GM06990 (cell line): Measurements from ENCODE around the gene APBB3.
A peak's percentile ranks its signal among the peaks of the same experiment; 100 is the strongest.

Experiments
- DNase-seq: peaks from one replicate; pipeline ENCODE4 v3.0.0-alpha.2; 2011; ENCODE audit not compliant: insufficient read length; ENCODE audit errors: extremely low read depth
- H3K27me3 ChIP-seq: replicated peaks from 2 replicates; pipeline ENCODE4 v1.6.0; 2011; ENCODE audit warnings: low read length; ENCODE audit not compliant: control insufficient read depth, insufficient read depth
- H3K36me3 ChIP-seq: 2 replicates; pipeline ENCODE4 v1.5.1; 2011; ENCODE audit warnings: low read length; ENCODE audit not compliant: control insufficient read depth, insufficient read depth
- H3K4me3 ChIP-seq: replicated peaks from 2 replicates; pipeline ENCODE4 v1.5.1; 2011; ENCODE audit warnings: low read depth, mild to moderate bottlenecking, control low read depth, low read length
- CTCF ChIP-seq: IDR thresholded peaks from 2 replicates; pipeline ENCODE4 v1.5.1; 2011; ENCODE audit warnings: low read length, control low read depth, mild to moderate bottlenecking, inconsistent platforms; ENCODE audit not compliant: insufficient read depth, poor library complexity, severe bottlenecking

Gene APBB3

GRCh38 chr5:140567871-140568270, 3.5 kb upstream of the APBB3 start:
- no peaks in the 10 kb centered on the region for H3K27me3 ChIP-seq
- no peak for DNase-seq
- H3K36me3 ChIP-seq, result peaks cover 17% of the 10 kb centered on the region
- no peak overlapping the region for H3K4me3 ChIP-seq
- TF ChIP-seq CTCF, result no peak

- Histone ChIP-seq H3K4me3 (no peak overlapping the region), H3K27me3 (no peaks in the 10 kb centered on the region), H3K36me3 (peaks cover 17% of the 10 kb centered on the region)
- no peak for TF ChIP-seq CTCF
- DNase-seq, result no peak
Measured at GRCh38 chr5:140567136-140567818, 2.9 kb upstream of the APBB3 start.

GRCh38 chr5:140566665-140567064, 2.3 kb upstream of the APBB3 start:
- TF ChIP-seq CTCF, result no peak
- DNase-seq, result no peak
- no peaks in the 10 kb centered on the region for H3K27me3 ChIP-seq
- no peak overlapping the region for H3K4me3 ChIP-seq
- peaks cover 19% of the 10 kb centered on the region for H3K36me3 ChIP-seq

GRCh38 chr5:140565780-140566095, 1.3 kb upstream of the APBB3 start:
- TF ChIP-seq CTCF, result no peak
- H3K4me3 ChIP-seq, result peak overlapping the region; percentile 88
- H3K27me3 ChIP-seq, result no peaks in the 10 kb centered on the region
- DNase-seq, result no peak
- H3K36me3 ChIP-seq, result peaks cover 19% of the 10 kb centered on the region

- no peak for TF ChIP-seq CTCF
- DNase-seq, result no peak
- Histone ChIP-seq H3K27me3 (no peaks in the 10 kb centered on the region), H3K4me3 (peak overlapping the region; percentile 88), H3K36me3 (peaks cover 22% of the 10 kb centered on the region)
Measured at GRCh38 chr5:140565024-140565779, 804 bp upstream of the APBB3 start.

GRCh38 chr5:140563596-140563995, 802 bp downstream of the APBB3 start:
- Histone ChIP-seq H3K4me3 (peak overlapping the region; percentile 88), H3K27me3 (no peaks in the 10 kb centered on the region), H3K36me3 (peaks cover 23% of the 10 kb centered on the region)
- no peak for TF ChIP-seq CTCF
- DNase-seq, result no peak
